Fibroblast of peridontal ligament (primary cell): ENCODE results near the gene SLC16A2.
A peak's percentile ranks its signal among the peaks of the same experiment; 100 is the strongest.

Source experiments
- DNase-seq: peaks from one replicate; pipeline ENCODE4 v3.0.0-alpha.2; 2010; ENCODE audit errors: extremely low read depth

Gene SLC16A2

GRCh38 chrX:74421036-74421739 lies at the start of gene SLC16A2:
TSS of gene SLC16A2 (plus strand) at chrX:74421493. CDS start at chrX:74421638, 145 bp downstream.
- peak; percentile 67 for DNase-seq

GRCh38 chrX:74372272-74372671 lies 49.0 kb upstream of the SLC16A2 start:
- no peak for DNase-seq

GRCh38 chrX:74377282-74377681 lies 44.0 kb upstream of the SLC16A2 start:
- DNase-seq = no peak

GRCh38 chrX:74382613-74383012 lies 38.7 kb upstream of the SLC16A2 start:
- DNase-seq = peak; percentile 68

- DNase-seq = peak; percentile 64
These were observed 37.7 kb upstream of the SLC16A2 start for GRCh38 chrX:74383611-74384010.

- DNase-seq = no peak
These were observed 32.1 kb upstream of the SLC16A2 start for GRCh38 chrX:74389016-74389722.

- DNase-seq = no peak
These were observed 25.7 kb upstream of the SLC16A2 start for GRCh38 chrX:74395556-74395955.

GRCh38 chrX:74405973-74406489 lies 15.3 kb upstream of the SLC16A2 start:
- DNase-seq = no peak

GRCh38 chrX:74408304-74408703 lies 13.0 kb upstream of the SLC16A2 start:
- DNase-seq = no peak

- DNase-seq = no peak
These were observed 1.5 kb upstream of the SLC16A2 start for GRCh38 chrX:74419864-74420195.

- peak; percentile 61 for DNase-seq
These were observed 877 bp upstream of the SLC16A2 start for GRCh38 chrX:74420196-74421035.

GRCh38 chrX:74421740-74422352 lies 553 bp downstream of the SLC16A2 start:
- DNase-seq = no peak

- peak; percentile 46 for DNase-seq
These were observed 1.4 kb downstream of the SLC16A2 start for GRCh38 chrX:74422576-74423288.

- no peak for DNase-seq
These were observed 2.2 kb downstream of the SLC16A2 start for GRCh38 chrX:74423289-74423998.

GRCh38 chrX:74426071-74426470 lies 4.8 kb downstream of the SLC16A2 start:
- DNase-seq = no peak

- no peak for DNase-seq
These were observed 5.3 kb downstream of the SLC16A2 start for GRCh38 chrX:74426615-74427014.

- no peak for DNase-seq
These were observed 10.5 kb downstream of the SLC16A2 start for GRCh38 chrX:74431797-74432196.

- no peak for DNase-seq
These were observed 13.0 kb downstream of the SLC16A2 start for GRCh38 chrX:74434336-74434735.

- DNase-seq = no peak
These were observed 16.2 kb downstream of the SLC16A2 start for GRCh38 chrX:74437530-74437929.

GRCh38 chrX:74438764-74439163 lies 17.5 kb downstream of the SLC16A2 start:
- DNase-seq = no peak

- DNase-seq = no peak
These were observed 23.8 kb downstream of the SLC16A2 start for GRCh38 chrX:74445099-74445498.
